ENCODE results near the gene HAUS2. TPM values are rescaled to one million over a fixed set of nuclear protein-coding genes. Genes with fewer than 3 reads are reported as not detected.

Gene HAUS2
- total RNA-seq, 4 donors from 2014 or later, result 6.6 to 28.5 (median 16.7) TPM

- H3K36me3 ChIP-seq, result no peaks in the 10 kb centered on the region
- no peak overlapping the region for H3K4me3 ChIP-seq
- no peak for DNase-seq
- WGBS, 2 donors, result 92 to 94% methylated on average over 4 of the region's 5 CpGs
- H3K27me3 ChIP-seq, result no peaks in the 10 kb centered on the region
- H3K4me1 ChIP-seq, result peaks cover 0 to 31% (median 12%) of the 10 kb centered on the region in 3 donors
- TF ChIP-seq POLR2A (IDR thresholded peaks at IDR 0.05) (no peak), CTCF (IDR thresholded peaks at IDR 0.05) (no peak)
- H3K27ac ChIP-seq, result peak overlapping the region in 3 of 4 donors; percentile 22 to 68 (median 34)
- intact Hi-C loops (cut with DNase I), result no loop called here
- no peaks in the 10 kb centered on the region for H3K9me3 ChIP-seq
These were observed 42.1 kb downstream of the HAUS2 start for GRCh38 chr15:42590619-42591237.

- TF ChIP-seq POLR2A (IDR thresholded peaks at IDR 0.05), result no peak
- TF ChIP-seq CTCF (IDR thresholded peaks at IDR 0.05), result peak in 4 of 6 experiments; percentile 23 to 39 (median 24)
- Histone ChIP-seq H3K36me3 (no peaks in the 10 kb centered on the region), H3K27ac (peak overlapping the region in 3 of 4 donors; percentile 22 to 68 (median 34)), H3K4me1 (peaks cover 0 to 38% (median 18%) of the 10 kb centered on the region in 3 donors), H3K4me3 (no peak overlapping the region), H3K27me3 (no peaks in the 10 kb centered on the region), H3K9me3 (no peaks in the 10 kb centered on the region)
- 73 to 79% methylated on average over 8 to 9 of the region's 10 CpGs for WGBS, 2 donors
- intact Hi-C loops (cut with DNase I), result no loop called here
- no peak for DNase-seq
These were observed 42.7 kb downstream of the HAUS2 start for GRCh38 chr15:42591238-42591934.

- peak overlapping the region; percentile 47 to 81 (median 70) for H3K27ac ChIP-seq
- 73 to 79% methylated on average over 3 of the region's 3 CpGs for WGBS, 2 donors
These were observed 44.1 kb downstream of the HAUS2 start for GRCh38 chr15:42592716-42593115.

GRCh38 chr15:42593143-42593542 is 44.5 kb downstream of the HAUS2 start:
- DNase-seq, result no peak
- Histone ChIP-seq H3K9me3 (no peaks in the 10 kb centered on the region), H3K4me1 (peaks cover 0 to 48% (median 18%) of the 10 kb centered on the region in 3 donors), H3K4me3 (peak overlapping the region in 1 of 4 donors; percentile 28), H3K27me3 (no peaks in the 10 kb centered on the region), H3K36me3 (no peaks in the 10 kb centered on the region), H3K27ac (peak overlapping the region; percentile 47 to 81 (median 70))
- intact Hi-C loops (cut with DNase I), result no loop called here
- 73 to 83% methylated on average over 4 of the region's 4 CpGs for WGBS, 2 donors
- TF ChIP-seq POLR2A (IDR thresholded peaks at IDR 0.05) (no peak), CTCF (IDR thresholded peaks at IDR 0.05) (no peak)

More at GRCh38 chr15:42592716-42593115, 44.1 kb downstream of the HAUS2 start:
- TF ChIP-seq CTCF (IDR thresholded peaks at IDR 0.05), result no peak
- TF ChIP-seq POLR2A (IDR thresholded peaks at IDR 0.05), result no peak
- H3K4me1 ChIP-seq, result peaks cover 0 to 48% (median 18%) of the 10 kb centered on the region in 3 donors
- intact Hi-C loops (cut with DNase I), result no loop called here
- H3K4me3 ChIP-seq, result peak overlapping the region in 1 of 4 donors; percentile 28
- no peaks in the 10 kb centered on the region for H3K9me3 ChIP-seq
- H3K36me3 ChIP-seq, result no peaks in the 10 kb centered on the region
- DNase-seq, result no peak
- no peaks in the 10 kb centered on the region for H3K27me3 ChIP-seq

GRCh38 chr15:42594095-42594494 is 45.5 kb downstream of the HAUS2 start:
- 60% methylated on average over 5 of the region's 5 CpGs for WGBS, 2 donors

More at GRCh38 chr15:42594095-42594494, 45.5 kb downstream of the HAUS2 start:
- no peak for TF ChIP-seq CTCF (IDR thresholded peaks at IDR 0.05)
- no peak for TF ChIP-seq POLR2A (IDR thresholded peaks at IDR 0.05)
- Histone ChIP-seq H3K9me3 (no peaks in the 10 kb centered on the region), H3K27me3 (no peaks in the 10 kb centered on the region), H3K36me3 (no peaks in the 10 kb centered on the region), H3K27ac (peak overlapping the region; percentile 47 to 81 (median 70)), H3K4me1 (peaks cover 0 to 48% (median 18%) of the 10 kb centered on the region in 3 donors), H3K4me3 (no peak overlapping the region)
- DNase-seq, result no peak
- intact Hi-C loops (cut with DNase I), result no loop called here

Data from esophagus squamous epithelium (tissue), 5 donors.